Heart left ventricle (tissue), 16 donors: ENCODE measurements around the gene BHLHE40. TPM values are rescaled to one million over a fixed set of nuclear protein-coding genes. Genes with fewer than 3 reads are reported as not detected.
A peak's percentile ranks its signal among the peaks of the same experiment; 100 is the strongest.
"Not testable (repeated sequence)": the region's sequence is repeated elsewhere in the genome, so short reads cannot be mapped to it uniquely, and the experiment has no call there.

ENCODE experiments used
- ATAC-seq, 4 donors: fragments of 200-7000 bp; cut with Tn5 transposase; one replicate each; pipeline ENCODE4 v1.9.1; 2020 to 2022; ENCODE audit warnings: moderate library complexity in 4 of 4, mild to moderate bottlenecking in 3 of 4, moderate number of reproducible peaks in 1 of 4
- DNase-seq, 5 donors: peaks; one replicate each; pipeline ENCODE4 v3.0.0-alpha.2; 2020
- H3K27ac ChIP-seq, 12 donors: fragments of 200-600 bp; sonication (generic) in 4 of 12; one replicate each; pipeline versions ENCODE4 v1.5.0 to v1.8.0; 2016 to 2022; ENCODE audit warnings: mild to moderate bottlenecking in 2 of 12
- H3K27me3 ChIP-seq, 9 donors: fragments of 200-600 bp; sonication (generic) in 2 of 9; one replicate each; pipeline versions ENCODE4 v1.5.1 to v1.8.0; 2016 to 2022; ENCODE audit warnings: mild to moderate bottlenecking in 3 of 9
- H3K36me3 ChIP-seq, 9 donors: fragments of 200-600 bp; sonication (generic) in 2 of 9; one replicate each; pipeline versions ENCODE4 v1.5.0 to v1.8.0; 2018 to 2022; ENCODE audit warnings: mild to moderate bottlenecking in 2 of 9
- H3K4me1 ChIP-seq, 12 donors: fragments of 200-600 bp; sonication (generic) in 4 of 12; one replicate each; pipeline versions ENCODE4 v1.5.0 to v1.8.0; 2016 to 2022; ENCODE audit warnings: mild to moderate bottlenecking in 3 of 12
- H3K4me3 ChIP-seq, 12 donors: fragments of 200-600 bp; sonication (generic) in 4 of 12; one replicate each; pipeline versions ENCODE4 v1.5.0 to v1.8.0; 2017 to 2022; ENCODE audit warnings: mild to moderate bottlenecking in 9 of 12, moderate library complexity in 4 of 12
- H3K9me3 ChIP-seq, 12 donors: fragments of 200-600 bp; sonication (generic) in 4 of 12; one replicate each; pipeline versions ENCODE4 v1.5.0 to v1.8.0; 2016 to 2022; ENCODE audit warnings: mild to moderate bottlenecking in 1 of 12
- CTCF ChIP-seq, 12 donors: fragments of 200-600 bp; sonication (generic) in 4 of 12; IDR thresholded peaks; one replicate each; pipeline versions ENCODE4 v1.5.0 to v1.8.0; 2018 to 2022; ENCODE audit warnings: antibody characterized with exemption in 12 of 12, mild to moderate bottlenecking in 5 of 12
- POLR2A ChIP-seq, 2 donors: fragments of 450-650 bp; IDR thresholded peaks; one replicate each; pipeline ENCODE4 v1.6.1; 2017; ENCODE audit warnings: antibody characterized with exemption in 2 of 2, mild to moderate bottlenecking in 2 of 2, moderate library complexity in 2 of 2
- WGBS, 4 donors: extraction: QIAGEN DNeasy Blood & Tissue Kit in 2 of 4; methylation state at CpG; one replicate each; pipeline versions ENCODE4 v1.1.5 to v1.1.7; 2013 to 2018; 5-methylcytosine and 5-hydroxymethylcytosine counted together
- intact Hi-C, 10 donors: fragments of 100-400 bp; cut with DNase I; formaldehyde crosslinking; loops; one replicate each; pipeline versions ENCODE4 v1.11.1 to v1.14.2; 2022
- polyA plus RNA-seq, 2 donors: library from polyadenylated mRNA; stranded (reverse); fragments of 200-250 nt; gene quantifications; one replicate each; pipeline ENCODE4 v1.2.3, GENCODE V29; 2013
- total RNA-seq, 9 donors: library from RNA; depleted of rRNA in 2 of 9; stranded (reverse); fragments of >200 nt in 2 of 9; fragmentation: NEBNext Ultra II Directional in 3 of 9; extraction: Animal tissue kit (Norgen Biotek cat#: 25700) in 3 of 9; gene quantifications; one replicate each; pipeline versions ENCODE4 v1.1.0 to v1.2.4, GENCODE V29; 2016 to 2023
- donor health status: ischemic (EF 13 %, LVEDD 7.1; RV severe dilation, severe dysfunction).
- donor health status: healthy with polysubstance abuse.
- donor health status: DM: no; HTN: yes; CAD: no.
- donor health status: DM: no; HTN: no; CAD: no.
- donor health status: ischemic (EF 25% LVEDD 6.9; RV normal size, moderate dysfunction).
- donor health status: ischemic (EF 25% LVEDD 5.7; RV mildly dilated, moderate dysfunction).
- donor health status: healthy.
- donor health status: DM: yes; HTN: yes; CAD: no.
- donor health status: ischemic (EF 35%, LVEDD 5.7; RV mildly dilated, moderate dysfunction).
- donor health status: nonischemic (EF 11% LVEDD 7.7; RV severe dilation, severe dysfunction).
- donor health status: DM: yes; HTN: yes; CAD: no.
- donor health status: PGD.
- donor health status: ischemic (EF 29% LVEDD 5.4; RV normal size, mild dysfunction).
- donor health status: nonischemic (EF 23%, LVEDD 6.1; RV moderate dilation, normal function).

Gene BHLHE40
- total and polyA plus RNA-seq, 11 donors, result 8.5 to 109 (median 33.8) TPM

- Histone ChIP-seq H3K4me3 (no peak overlapping the region), H3K27ac (no peak overlapping the region), H3K36me3 (no peaks in the 10 kb centered on the region), H3K9me3 (peaks cover 0 to 11% (median 6%) of the 10 kb centered on the region in 12 donors), H3K4me1 (no peaks in the 10 kb centered on the region), H3K27me3 (no peaks in the 10 kb centered on the region)
- TF ChIP-seq CTCF (IDR thresholded peaks at IDR 0.05) (no peak), POLR2A (IDR thresholded peaks at IDR 0.05) (no peak)
- ATAC-seq, result no peak
- DNase-seq, result no peak
- intact Hi-C loops, result loop anchor here in 3 of 10 donors (5.0 to 10.0 kb wide), 2 partner anchors 63 to 76 kb away; no protein-coding TSS in a partner anchor
- WGBS, 4 donors, result 83 to 91% (median 90%) methylated on average over 3 of the region's 3 CpGs
These were observed 21.3 kb upstream of the BHLHE40 start for GRCh38 chr3:4957978-4958377.

DNA sequence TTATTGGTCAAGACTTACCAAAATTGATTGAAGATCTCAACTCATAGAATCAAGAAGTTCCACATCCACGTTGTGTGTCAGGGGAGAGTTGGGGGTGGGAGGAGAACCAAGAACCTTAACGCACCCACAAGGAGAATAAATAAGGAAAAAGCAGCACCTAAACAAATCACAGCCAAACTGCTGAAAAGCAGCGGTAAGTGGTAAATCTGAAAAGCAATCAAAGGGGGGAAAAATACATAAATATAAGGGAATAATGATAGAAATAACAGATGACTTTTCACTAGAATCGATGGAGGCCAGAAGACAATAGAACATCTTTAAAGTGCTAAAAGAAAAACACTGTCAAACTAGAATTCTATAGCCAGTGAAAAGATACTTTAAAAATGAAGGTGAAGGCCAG is 20.1 kb upstream of the BHLHE40 start:
- Histone ChIP-seq H3K36me3 (no peaks in the 10 kb centered on the region), H3K4me1 (no peaks in the 10 kb centered on the region), H3K27ac (no peak overlapping the region), H3K4me3 (no peak overlapping the region), H3K27me3 (no peaks in the 10 kb centered on the region), H3K9me3 (peaks cover 0 to 11% (median 6%) of the 10 kb centered on the region in 12 donors)
- ATAC-seq, result no peak
- intact Hi-C loops, result loop anchor here in 3 of 10 donors (5.0 to 10.0 kb wide), 2 partner anchors 64 to 77 kb away; no protein-coding TSS in a partner anchor
- no peak for DNase-seq
- WGBS, 4 donors, result 69 to 96% (median 71%) methylated on average over 4 of the region's 4 CpGs
- no peak for TF ChIP-seq CTCF (IDR thresholded peaks at IDR 0.05)
- no peak for TF ChIP-seq POLR2A (IDR thresholded peaks at IDR 0.05)

- 95 to 99% (median 97%) methylated on average over 2 of the region's 2 CpGs for WGBS, 4 donors
- not testable (repeated sequence) for DNase-seq, H3K27ac ChIP-seq, H3K4me3 ChIP-seq, H3K27me3 ChIP-seq, H3K4me1 ChIP-seq, ATAC-seq, H3K36me3 ChIP-seq
- intact Hi-C loops, result loop anchor here in 1 of 10 donors (10.0 kb wide), 1 partner anchor 57 kb away; no protein-coding TSS in a partner anchor
- peaks cover 0 to 11% (median 6%) of the 10 kb centered on the region in 12 donors for H3K9me3 ChIP-seq
These were observed 17.4 kb upstream of the BHLHE40 start for GRCh38 chr3:4961865-4962264.

DNA sequence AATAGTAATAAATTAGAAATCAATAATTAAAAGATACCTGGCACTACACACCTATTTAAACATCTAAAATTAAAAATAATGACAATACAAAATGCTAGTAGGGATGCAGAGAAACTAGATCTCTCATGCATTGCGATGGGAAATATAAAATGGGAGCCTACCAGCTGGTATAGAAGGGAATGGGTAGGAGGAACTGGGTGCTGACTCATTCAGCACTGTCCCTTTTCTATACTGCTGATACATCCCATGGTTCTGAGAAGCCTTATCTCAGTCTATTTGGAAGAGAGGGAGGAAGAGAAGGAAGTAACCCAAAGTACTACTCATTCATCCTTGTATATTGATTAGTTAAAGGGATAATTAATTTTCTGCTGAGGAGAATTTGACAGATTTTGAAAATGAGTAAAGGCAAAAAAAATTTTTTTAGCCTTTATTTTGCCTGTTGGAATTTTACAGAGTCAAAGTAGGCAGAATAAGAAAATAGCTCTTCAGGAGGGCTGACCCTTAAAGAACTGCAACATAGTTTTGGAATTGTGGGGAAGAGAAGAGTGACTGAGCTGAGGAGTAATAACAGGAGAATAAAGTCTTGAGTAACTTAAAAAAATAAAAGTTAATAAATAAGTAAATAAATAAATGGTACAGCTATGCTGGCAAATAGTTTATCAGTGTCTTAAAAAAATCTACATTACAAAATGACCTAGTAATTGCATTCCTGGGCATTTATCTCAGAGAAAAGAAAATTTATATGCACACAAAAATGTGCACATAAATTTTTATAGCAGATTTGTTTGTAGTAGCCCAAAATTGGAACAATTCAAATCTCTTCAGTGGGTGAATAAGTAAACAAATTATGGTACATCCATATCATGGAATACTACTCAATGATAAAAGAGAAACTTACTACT is 15.3 kb upstream of the BHLHE40 start:
- no peak for ATAC-seq
- intact Hi-C loops, result loop anchor here in 1 of 10 donors (10.0 kb wide), 1 partner anchor 59 kb away; no protein-coding TSS in a partner anchor
- no peak overlapping the region for H3K4me3 ChIP-seq
- WGBS, 4 donors, result 94 to 98% (median 94%) methylated on average over 1 of the region's 1 CpG
- no peaks in the 10 kb centered on the region for H3K36me3 ChIP-seq
- TF ChIP-seq POLR2A (IDR thresholded peaks at IDR 0.05), result no peak
- no peak for TF ChIP-seq CTCF (IDR thresholded peaks at IDR 0.05)
- H3K27ac ChIP-seq, result no peak overlapping the region
- peaks cover 0 to 8% (median 5%) of the 10 kb centered on the region in 12 donors for H3K9me3 ChIP-seq
- no peaks in the 10 kb centered on the region for H3K27me3 ChIP-seq
- H3K4me1 ChIP-seq, result no peaks in the 10 kb centered on the region
- no peak for DNase-seq

- H3K27ac ChIP-seq, H3K4me1 ChIP-seq, H3K4me3 ChIP-seq, H3K27me3 ChIP-seq, H3K9me3 ChIP-seq, H3K36me3 ChIP-seq, ATAC-seq: not testable (repeated sequence)
- 52 to 68% (median 57%) methylated on average over 5 of the region's 5 CpGs for WGBS, 4 donors
- peak in 1 of 5 donors; percentile 31 for DNase-seq
- intact Hi-C loops, result loop anchor here in 1 of 10 donors (10.0 kb wide), 1 partner anchor 61 kb away; no protein-coding TSS in a partner anchor
These were observed 13.2 kb upstream of the BHLHE40 start for GRCh38 chr3:4966006-4966405.

GRCh38 chr3:4967683-4968082 is 11.6 kb upstream of the BHLHE40 start:
- not testable (repeated sequence) for ATAC-seq, H3K4me1 ChIP-seq, H3K36me3 ChIP-seq, H3K27me3 ChIP-seq, H3K4me3 ChIP-seq, DNase-seq, H3K9me3 ChIP-seq, H3K27ac ChIP-seq
- 75 to 93% (median 87%) methylated on average over 3 of the region's 3 CpGs for WGBS, 4 donors
- intact Hi-C loops, result loop anchor here in 1 of 10 donors (10.0 kb wide), 1 partner anchor 63 kb away; no protein-coding TSS in a partner anchor

- H3K9me3 ChIP-seq, H3K4me1 ChIP-seq, DNase-seq, H3K36me3 ChIP-seq, H3K4me3 ChIP-seq, ATAC-seq, H3K27me3 ChIP-seq, H3K27ac ChIP-seq: not testable (repeated sequence)
- intact Hi-C loops, result loop anchor here in 1 of 10 donors (5.0 kb wide), 2 partner anchors 99 to 254 kb away; no protein-coding TSS in a partner anchor
- WGBS, 4 donors, result 96% methylated on average over 6 of the region's 6 CpGs
These were observed 7.8 kb upstream of the BHLHE40 start for GRCh38 chr3:4971437-4971836.
